MCF 10A (cell line): Measurements from ENCODE around the gene MAB21L4. TPM values are rescaled to one million over a fixed set of nuclear protein-coding genes. Genes with fewer than 3 reads are reported as not detected.

ENCODE experiments used
- BruUV-seq: library from RNA; stranded (reverse); fragments of 400-500 nt; replicated peaks from 2 replicates; lab custom pipeline; 2021; lab: Mats Ljungman, UMichigan
- CTCF ChIA-PET: fragments of 300-600 bp; sonication (Branson Sonifier 250); formaldehyde crosslinking; extraction: SDS; loops from one replicate; lab custom pipeline; 2021; ENCODE audit warnings: antibody characterized with exemption, inconsistent platforms; lab: Yijun Ruan, JAX
- POLR2A ChIA-PET: fragments of 300-600, 350-650 bp; sonication (Branson Sonifier 250); formaldehyde crosslinking; extraction: SDS; loops from one replicate; lab custom pipeline; 2020; ENCODE audit warnings: antibody characterized with exemption, inconsistent platforms; lab: Yijun Ruan, JAX
- DNase-seq: peaks from one replicate; pipeline ENCODE4 v3.0.0-alpha.2; 2018; ENCODE audit not compliant: unreplicated experiment
- H3K27ac Mint-ChIP-seq: one replicate; pipeline ENCODE4 v1.8.0; 2022; ENCODE audit warnings: mild to moderate bottlenecking, low read depth, mixed read lengths; ENCODE audit not compliant: unreplicated experiment
- H3K27me3 Mint-ChIP-seq: one replicate; pipeline ENCODE4 v1.8.0; 2022; ENCODE audit warnings: mixed read lengths; ENCODE audit not compliant: insufficient read depth, unreplicated experiment
- H3K36me3 Mint-ChIP-seq: one replicate; pipeline ENCODE4 v1.8.0; 2022; ENCODE audit warnings: mild to moderate bottlenecking, moderate library complexity, mixed read lengths; ENCODE audit not compliant: insufficient read depth, unreplicated experiment
- H3K4me1 Mint-ChIP-seq: one replicate; pipeline ENCODE4 v1.8.0; 2022; ENCODE audit warnings: mixed read lengths; ENCODE audit not compliant: insufficient read depth, unreplicated experiment
- H3K4me3 Mint-ChIP-seq: one replicate; pipeline ENCODE4 v1.8.0; 2022; ENCODE audit warnings: mild to moderate bottlenecking, moderate library complexity, mixed read lengths; ENCODE audit not compliant: unreplicated experiment
- H3K9me3 Mint-ChIP-seq: one replicate; pipeline ENCODE4 v1.8.0; 2022; ENCODE audit warnings: mixed read lengths; ENCODE audit not compliant: unreplicated experiment
- intact Hi-C: fragments of 100-400 bp; cut with micrococcal nuclease; formaldehyde crosslinking; loops from 2 replicates; pipeline ENCODE4 v1.14.1; 2022
- total RNA-seq: library from RNA; stranded (reverse); gene quantifications from 2 replicates; pipeline ENCODE4 v1.2.3, GENCODE V29; 2022
- TF ChIP-seq, protein P1 (sequence below): fragments of 200-600 bp; IDR thresholded peaks from one replicate; pipeline ENCODE4 v1.8.0; 2022; ENCODE audit warnings: antibody characterized with exemption, mild to moderate bottlenecking; ENCODE audit not compliant: unreplicated experiment

Gene MAB21L4
- total RNA-seq, 1 experiment from 2014 or later = not detected

DNA sequence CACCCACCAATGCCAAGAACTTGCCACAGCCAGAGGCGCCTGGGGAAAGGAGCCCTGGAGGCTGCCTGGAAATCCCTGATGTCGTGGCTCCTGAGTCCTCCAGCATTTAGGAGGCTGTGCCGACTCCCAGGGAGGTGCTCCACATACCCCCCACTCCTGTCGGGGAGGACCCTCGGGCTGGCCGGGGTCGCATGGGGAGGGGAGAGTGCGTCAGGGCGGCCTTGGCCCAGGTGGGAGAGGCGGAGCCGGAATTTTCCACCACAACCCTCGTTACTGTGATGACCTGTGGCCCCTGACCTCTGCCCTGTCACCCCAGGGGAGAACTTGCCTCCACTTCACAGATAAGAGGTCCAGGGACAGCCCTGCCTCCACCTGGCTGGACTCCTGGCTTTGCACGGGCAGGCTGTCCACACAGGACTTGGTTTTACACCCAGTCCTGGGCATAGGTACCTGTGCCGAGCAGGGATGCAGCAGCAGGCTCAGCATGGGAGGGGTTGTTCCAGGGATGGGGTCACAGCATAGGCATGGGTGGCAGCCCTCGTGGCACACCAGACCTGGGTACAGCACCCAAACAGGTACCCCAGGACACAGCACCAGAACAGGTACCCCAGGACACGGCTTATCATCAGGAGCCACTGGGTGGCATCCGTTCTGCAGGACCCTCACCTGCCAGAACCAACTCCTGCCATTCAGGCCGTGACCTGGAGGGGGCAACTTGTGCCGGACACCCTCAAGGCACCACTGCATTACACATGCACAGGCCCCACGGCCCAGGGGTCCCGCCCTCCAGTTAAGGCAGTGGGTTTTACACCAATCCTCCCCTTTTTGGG is 39.6 kb downstream of the MAB21L4 start:
- BruUV-seq = no TSS peak
- ChIA-PET CTCF (interaction anchor here (0.6 kb wide), 1 partner anchor 26 kb away, joined by 4 read pairs; no protein-coding TSS in a partner anchor), POLR2A (no interaction called here)
- Mint-ChIP-seq H3K27me3 (no peaks in the 10 kb centered on the region), H3K27ac (no peak overlapping the region), H3K36me3 (no peaks in the 10 kb centered on the region), H3K4me3 (no peak overlapping the region), H3K9me3 (peaks cover 8% of the 10 kb centered on the region), H3K4me1 (no peaks in the 10 kb centered on the region)
- no peak for DNase-seq
- TF ChIP-seq, protein P1, sequence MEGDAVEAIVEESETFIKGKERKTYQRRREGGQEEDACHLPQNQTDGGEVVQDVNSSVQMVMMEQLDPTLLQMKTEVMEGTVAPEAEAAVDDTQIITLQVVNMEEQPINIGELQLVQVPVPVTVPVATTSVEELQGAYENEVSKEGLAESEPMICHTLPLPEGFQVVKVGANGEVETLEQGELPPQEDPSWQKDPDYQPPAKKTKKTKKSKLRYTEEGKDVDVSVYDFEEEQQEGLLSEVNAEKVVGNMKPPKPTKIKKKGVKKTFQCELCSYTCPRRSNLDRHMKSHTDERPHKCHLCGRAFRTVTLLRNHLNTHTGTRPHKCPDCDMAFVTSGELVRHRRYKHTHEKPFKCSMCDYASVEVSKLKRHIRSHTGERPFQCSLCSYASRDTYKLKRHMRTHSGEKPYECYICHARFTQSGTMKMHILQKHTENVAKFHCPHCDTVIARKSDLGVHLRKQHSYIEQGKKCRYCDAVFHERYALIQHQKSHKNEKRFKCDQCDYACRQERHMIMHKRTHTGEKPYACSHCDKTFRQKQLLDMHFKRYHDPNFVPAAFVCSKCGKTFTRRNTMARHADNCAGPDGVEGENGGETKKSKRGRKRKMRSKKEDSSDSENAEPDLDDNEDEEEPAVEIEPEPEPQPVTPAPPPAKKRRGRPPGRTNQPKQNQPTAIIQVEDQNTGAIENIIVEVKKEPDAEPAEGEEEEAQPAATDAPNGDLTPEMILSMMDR = peak; percentile 15
- intact Hi-C loops = loop anchor here (10.0 kb wide), 1 partner anchor 358 kb away; no protein-coding TSS in a partner anchor

DNA sequence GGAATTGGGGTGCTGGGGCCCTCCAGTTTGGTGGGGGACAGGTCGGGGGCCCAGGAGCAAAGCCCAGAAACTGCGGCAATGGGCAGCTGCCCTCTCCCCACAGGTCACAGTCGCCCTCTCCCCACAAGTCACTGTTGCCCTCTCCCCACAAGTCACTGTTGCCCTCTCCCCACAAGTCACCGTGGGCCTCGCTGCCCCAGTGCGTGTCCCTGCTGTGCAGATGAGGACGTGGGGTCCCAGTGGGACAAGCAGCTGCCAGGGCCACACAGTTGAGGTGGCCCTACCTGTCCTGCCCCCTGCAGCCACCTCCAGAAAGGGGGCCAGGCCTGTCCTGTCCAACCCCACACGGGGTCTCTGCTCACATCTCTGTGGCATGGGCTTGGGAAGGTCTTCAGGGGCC is 40.3 kb downstream of the MAB21L4 start:
- H3K27ac Mint-ChIP-seq = no peak overlapping the region
- H3K36me3 Mint-ChIP-seq = no peaks in the 10 kb centered on the region
- H3K9me3 Mint-ChIP-seq = peaks cover 8% of the 10 kb centered on the region
- H3K27me3 Mint-ChIP-seq = no peaks in the 10 kb centered on the region
- H3K4me3 Mint-ChIP-seq = no peak overlapping the region
- DNase-seq = no peak
- ChIA-PET CTCF (no interaction called here), POLR2A (no interaction called here)
- H3K4me1 Mint-ChIP-seq = no peaks in the 10 kb centered on the region
- TF ChIP-seq, protein P1 = no peak
- no TSS peak for BruUV-seq
- intact Hi-C loops = loop anchor here (10.0 kb wide), 1 partner anchor 359 kb away; no protein-coding TSS in a partner anchor

DNA sequence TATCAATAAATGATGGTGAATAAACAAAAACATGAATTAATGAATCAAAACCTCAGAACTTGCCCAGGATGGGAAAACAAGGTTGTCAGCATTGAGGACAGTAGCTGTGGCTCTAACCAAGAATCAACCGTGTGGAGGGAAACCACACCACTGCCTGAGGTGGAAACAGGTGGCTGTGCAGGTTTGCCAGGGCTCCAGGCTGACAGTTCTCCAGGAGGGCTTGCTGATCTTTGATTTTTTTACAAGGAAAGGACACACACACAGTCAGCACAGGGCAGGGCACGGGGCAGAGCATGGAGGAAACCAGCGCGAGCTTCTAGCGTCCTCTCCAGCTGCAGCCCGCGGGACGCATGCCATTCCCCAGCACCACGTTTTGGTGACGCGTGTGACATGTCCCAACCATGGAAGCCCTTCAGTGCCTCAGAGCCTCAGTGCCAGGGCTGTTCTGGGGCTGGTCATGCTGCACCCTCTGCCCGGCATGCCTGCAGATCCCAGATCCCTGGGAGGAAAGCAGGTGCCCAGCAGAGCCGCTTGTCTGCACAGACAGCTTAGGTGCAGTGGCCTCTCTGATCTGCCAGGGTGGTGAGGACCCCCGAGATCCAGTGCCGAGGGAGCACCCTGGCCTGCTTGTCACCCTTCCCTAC is 43.2 kb downstream of the MAB21L4 start:
- peaks cover 8% of the 10 kb centered on the region for H3K9me3 Mint-ChIP-seq
- H3K36me3 Mint-ChIP-seq = no peaks in the 10 kb centered on the region
- POLR2A ChIA-PET = no interaction called here
- H3K27ac Mint-ChIP-seq = no peak overlapping the region
- CTCF ChIA-PET = interaction anchor here (0.5 to 2.1 kb wide), 4 partner anchors 16 to 504 kb away, joined by 3 to 10 read pairs (median 6); partner anchors contain the start of gene FARP2
- H3K27me3 Mint-ChIP-seq = no peaks in the 10 kb centered on the region
- H3K4me3 Mint-ChIP-seq = no peak overlapping the region
- intact Hi-C loops = loop anchor here (5.0 to 10.0 kb wide), 3 partner anchors 225 to 362 kb away; partner anchors contain the start of gene PASK
- TF ChIP-seq, protein P1 = no peak
- DNase-seq = no peak
- BruUV-seq = no TSS peak
- no peaks in the 10 kb centered on the region for H3K4me1 Mint-ChIP-seq
